ENCODE data around the gene FLII. TPM values are rescaled to one million over a fixed set of nuclear protein-coding genes. Genes with fewer than 3 reads are reported as not detected.

FLII gene
- total RNA-seq, 1 experiment from 2014 or later: 564 TPM

- Mint-ChIP-seq H3K4me1 (ENCODE audit: insufficient read depth, unreplicated experiment) (peaks cover 15% of the 10 kb centered on the region), H3K9me3 (ENCODE audit: unreplicated experiment) (no peaks in the 10 kb centered on the region), H3K36me3 (ENCODE audit: insufficient read depth, unreplicated experiment) (peaks cover 13% of the 10 kb centered on the region), H3K27ac (ENCODE audit: low read depth, unreplicated experiment) (peak overlapping the region; percentile 73), H3K4me3 (ENCODE audit: unreplicated experiment) (peak overlapping the region; percentile 15), H3K27me3 (ENCODE audit: insufficient read depth, unreplicated experiment) (no peaks in the 10 kb centered on the region)
- ChIA-PET CTCF (interaction anchor here (0.6 to 1.8 kb wide), 8 partner anchors 12 to 390 kb away, joined by 3 to 8 read pairs (median 4); no protein-coding TSS in a partner anchor), POLR2A (interaction anchor here (0.8 to 2.3 kb wide), 9 partner anchors 8 to 52 kb away, joined by 3 to 13 read pairs (median 3); partner anchors contain the start of genes ALKBH5 and FLII)
- intact Hi-C loops (cut with micrococcal nuclease): no loop called here
- TF ChIP-seq CTCF (IDR thresholded peaks at IDR 0.05; ENCODE audit: unreplicated experiment): no peak
- no TSS peak for BruUV-seq (replicated peaks)
- peak; percentile 82 for DNase-seq (ENCODE audit: unreplicated experiment)
These were observed 22.7 kb downstream of the FLII start for GRCh38 chr17:18235743-18236256.

DNA sequence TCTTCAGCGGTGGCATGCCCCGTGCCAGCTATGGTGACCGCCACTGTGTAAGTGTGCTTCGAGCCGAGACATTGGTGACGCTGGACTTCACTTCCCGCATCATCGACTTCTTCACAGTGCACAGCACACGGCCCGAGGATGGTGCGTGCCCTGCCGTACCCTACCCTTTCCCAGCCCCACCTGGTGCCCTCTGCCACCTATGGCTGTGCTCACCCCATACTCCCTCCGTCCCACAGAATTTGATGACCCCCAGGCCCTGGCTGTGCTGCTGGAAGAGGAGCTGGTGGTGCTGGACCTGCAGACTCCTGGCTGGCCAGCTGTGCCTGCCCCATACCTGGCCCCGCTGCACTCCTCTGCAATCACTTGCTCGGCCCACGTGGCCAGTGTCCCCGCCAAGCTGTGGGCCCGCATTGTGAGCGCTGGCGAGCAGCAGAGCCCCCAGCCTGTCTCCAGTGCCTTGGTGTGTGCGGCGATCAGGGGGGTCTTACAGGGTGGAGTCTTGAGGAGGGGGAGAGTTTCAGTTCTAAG lies 23.6 kb downstream of the FLII start:
- no peak for DNase-seq (ENCODE audit: unreplicated experiment)
- Mint-ChIP-seq H3K9me3 (ENCODE audit: unreplicated experiment) (no peaks in the 10 kb centered on the region), H3K4me3 (ENCODE audit: unreplicated experiment) (no peak overlapping the region), H3K27me3 (ENCODE audit: insufficient read depth, unreplicated experiment) (no peaks in the 10 kb centered on the region), H3K4me1 (ENCODE audit: insufficient read depth, unreplicated experiment) (peaks cover 15% of the 10 kb centered on the region), H3K36me3 (ENCODE audit: insufficient read depth, unreplicated experiment) (peaks cover 7% of the 10 kb centered on the region), H3K27ac (ENCODE audit: low read depth, unreplicated experiment) (peak overlapping the region; percentile 73)
- CTCF ChIA-PET: interaction anchor here (0.6 to 1.8 kb wide), 3 partner anchors 13 to 390 kb away, joined by 4 to 8 read pairs (median 4); no protein-coding TSS in a partner anchor
- POLR2A ChIA-PET: interaction anchor here (0.8 to 1.2 kb wide), 5 partner anchors 7 to 35 kb away, joined by 3 to 9 read pairs (median 4); partner anchors contain the start of gene FLII
- BruUV-seq (replicated peaks): no TSS peak
- intact Hi-C loops (cut with micrococcal nuclease): no loop called here
- no peak for TF ChIP-seq CTCF (IDR thresholded peaks at IDR 0.05; ENCODE audit: unreplicated experiment)

DNA sequence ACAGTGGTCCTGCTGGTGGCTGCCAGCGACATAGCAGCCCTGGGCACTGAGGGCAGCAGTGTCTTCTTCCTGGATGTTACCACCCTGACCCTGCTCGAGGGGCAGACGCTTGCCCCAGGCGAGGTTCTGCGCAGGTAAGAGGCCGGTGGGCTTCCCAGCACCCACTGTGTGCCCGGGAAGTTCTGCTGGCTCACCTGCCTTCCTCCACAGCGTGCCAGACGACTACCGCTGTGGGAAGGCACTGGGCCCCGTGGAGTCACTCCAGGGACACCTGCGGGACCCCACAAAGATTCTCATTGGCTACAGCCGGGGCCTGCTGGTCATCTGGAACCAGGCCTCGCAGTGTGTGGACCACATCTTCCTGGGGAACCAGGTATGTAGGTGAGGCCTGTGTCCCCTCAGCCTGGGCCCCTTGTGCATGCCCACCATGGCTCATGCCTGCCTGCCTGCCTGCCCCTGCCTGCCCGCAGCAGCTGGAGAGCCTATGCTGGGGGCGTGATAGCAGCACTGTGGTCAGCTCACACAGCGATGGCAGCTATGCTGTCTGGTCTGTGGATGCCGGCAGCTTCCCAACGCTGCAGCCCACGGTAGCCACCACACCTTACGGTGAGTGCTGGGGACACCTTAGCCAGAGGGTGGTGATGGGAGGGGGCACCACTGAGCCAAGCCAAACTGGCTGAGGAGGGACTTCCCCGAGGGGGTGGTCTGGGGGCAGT lies 24.6 kb downstream of the FLII start:
- no TSS peak for BruUV-seq (replicated peaks)
- ChIA-PET POLR2A (no interaction called here), CTCF (no interaction called here)
- Mint-ChIP-seq H3K36me3 (ENCODE audit: insufficient read depth, unreplicated experiment) (peaks cover 6% of the 10 kb centered on the region), H3K9me3 (ENCODE audit: unreplicated experiment) (no peaks in the 10 kb centered on the region), H3K27ac (ENCODE audit: low read depth, unreplicated experiment) (no peak overlapping the region), H3K4me1 (ENCODE audit: insufficient read depth, unreplicated experiment) (peaks cover 15% of the 10 kb centered on the region), H3K4me3 (ENCODE audit: unreplicated experiment) (no peak overlapping the region), H3K27me3 (ENCODE audit: insufficient read depth, unreplicated experiment) (no peaks in the 10 kb centered on the region)
- no peak for DNase-seq (ENCODE audit: unreplicated experiment)
- TF ChIP-seq CTCF (IDR thresholded peaks at IDR 0.05; ENCODE audit: unreplicated experiment): no peak
- intact Hi-C loops (cut with micrococcal nuclease): no loop called here

DNA sequence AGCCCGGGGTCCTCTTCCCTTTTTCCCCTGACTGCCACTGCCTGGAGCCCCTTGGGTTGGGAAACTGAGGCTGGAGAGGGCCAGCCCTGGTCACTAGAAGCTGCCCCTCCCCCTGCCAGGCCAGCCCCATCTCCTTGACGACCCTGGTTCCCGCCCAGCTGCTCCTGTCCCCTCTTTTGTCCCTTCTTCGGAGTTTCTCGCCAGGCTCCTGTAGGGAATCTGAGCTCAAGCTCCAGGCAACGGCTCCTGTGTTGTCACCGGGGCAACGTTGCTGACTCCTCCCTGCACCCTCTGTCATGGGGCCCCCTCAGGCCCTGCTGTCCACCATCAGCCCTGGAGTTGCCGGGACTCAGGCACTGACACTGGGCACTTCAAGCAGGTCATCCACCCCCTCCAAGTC lies 27.4 kb downstream of the FLII start:
- no peak for DNase-seq (ENCODE audit: unreplicated experiment)
- CTCF ChIA-PET: no interaction called here
- intact Hi-C loops (cut with micrococcal nuclease): no loop called here
- BruUV-seq (replicated peaks): no TSS peak
- POLR2A ChIA-PET: interaction anchor here (0.9 kb wide), 1 partner anchor 54 kb away, joined by 3 read pairs; no protein-coding TSS in a partner anchor
- Mint-ChIP-seq H3K4me1 (ENCODE audit: insufficient read depth, unreplicated experiment) (peaks cover 30% of the 10 kb centered on the region), H3K9me3 (ENCODE audit: unreplicated experiment) (no peaks in the 10 kb centered on the region), H3K36me3 (ENCODE audit: insufficient read depth, unreplicated experiment) (peaks cover 5% of the 10 kb centered on the region), H3K27me3 (ENCODE audit: insufficient read depth, unreplicated experiment) (no peaks in the 10 kb centered on the region), H3K27ac (ENCODE audit: low read depth, unreplicated experiment) (no peak overlapping the region), H3K4me3 (ENCODE audit: unreplicated experiment) (no peak overlapping the region)
- TF ChIP-seq CTCF (IDR thresholded peaks at IDR 0.05; ENCODE audit: unreplicated experiment): no peak
